SIG-M5 (cell line): ENCODE results near the gene CRACDL.
"Not testable (repeated sequence)": the region's sequence is repeated elsewhere in the genome, so short reads cannot be mapped to it uniquely, and the experiment has no call there.

Experiments
- DNase-seq: peaks from one replicate; lab custom pipeline; 2025; lab: John Stamatoyannopoulos, UW

The CRACDL gene

GRCh38 chr2:98776136-98776535, 159.9 kb downstream of the CRACDL start:
- no peak for DNase-seq

DNA sequence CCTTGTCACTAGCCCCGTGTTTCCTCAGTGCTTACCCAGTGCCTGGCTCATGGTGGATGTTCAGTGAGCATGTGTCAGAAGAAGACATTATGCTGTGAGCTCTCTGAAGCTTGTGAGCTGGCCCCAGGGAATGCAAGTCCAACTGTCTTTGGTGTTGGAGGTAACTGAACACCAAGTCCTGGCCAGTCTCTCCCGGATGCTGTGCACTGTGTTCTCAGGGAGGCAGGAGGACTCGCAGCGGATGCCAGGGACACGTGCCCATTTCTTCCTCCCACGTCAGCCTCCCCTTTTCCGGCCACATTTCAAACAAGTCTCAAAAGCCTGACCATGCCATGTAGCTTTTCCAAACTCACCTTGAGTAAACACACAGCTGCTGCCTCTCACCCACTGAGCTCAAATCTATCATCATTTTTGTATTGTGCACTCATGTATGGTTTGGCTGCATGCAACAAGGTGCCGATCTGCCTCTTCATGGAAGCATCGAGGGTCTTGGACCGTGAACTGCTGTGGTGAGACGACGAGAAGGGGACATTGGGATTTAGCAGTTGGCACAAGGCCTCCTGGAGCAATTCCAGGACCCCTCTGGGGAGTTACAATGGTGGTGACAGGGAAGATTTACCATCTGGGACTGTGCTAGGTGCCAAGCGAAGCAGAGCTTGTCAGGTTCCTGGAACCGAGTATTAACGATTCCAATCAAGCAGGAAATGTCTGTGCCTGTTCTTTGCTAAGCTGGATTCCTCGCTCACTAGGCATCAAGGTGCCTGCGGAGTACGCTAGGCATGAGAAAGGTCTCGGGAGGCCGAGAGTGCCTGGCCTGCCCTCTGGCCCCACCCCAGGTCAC, 160.7 kb downstream of the CRACDL start:
- DNase-seq: no peak

DNA sequence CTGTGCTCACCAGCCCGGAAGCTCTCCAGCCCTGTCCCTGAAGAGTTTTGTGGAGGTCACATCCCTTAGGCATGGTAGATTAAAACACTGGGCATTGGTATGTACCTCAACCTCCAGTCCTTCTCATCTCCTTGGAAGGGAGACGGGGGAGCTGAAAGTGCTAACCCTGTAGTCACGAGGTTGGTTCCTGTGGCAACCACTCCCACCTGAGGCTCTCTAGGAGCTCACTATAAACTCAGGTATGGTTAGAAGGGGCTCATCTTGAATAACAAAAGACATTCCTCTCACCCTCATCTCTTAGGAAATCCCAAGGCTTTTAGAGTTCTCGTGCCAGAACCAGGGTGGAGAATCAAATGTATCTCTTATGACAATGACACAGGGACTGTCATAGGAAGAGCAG, 162.1 kb downstream of the CRACDL start:
- no peak for DNase-seq

GRCh38 chr2:98773169-98773568, 162.9 kb downstream of the CRACDL start:
- DNase-seq: no peak

DNA sequence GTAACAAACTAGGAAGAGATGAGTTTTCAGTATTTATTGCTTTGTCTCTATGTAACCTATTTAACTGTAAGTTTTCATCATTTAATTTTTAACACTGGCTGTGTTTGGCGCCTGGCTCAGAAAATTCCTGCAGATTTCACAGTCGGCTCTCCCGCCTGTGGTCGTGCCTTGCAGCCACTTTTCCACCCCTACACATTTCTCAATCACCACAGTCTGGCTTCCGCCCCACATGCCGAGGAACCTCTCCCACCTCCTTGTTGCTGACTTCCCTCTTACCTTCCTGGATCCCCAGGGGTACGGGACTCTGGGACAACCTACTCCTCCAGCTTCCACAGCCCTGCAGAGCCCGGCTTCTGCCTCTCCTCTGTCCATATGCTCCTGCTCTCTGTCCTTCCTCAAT, 163.5 kb downstream of the CRACDL start:
- DNase-seq: no peak

- DNase-seq: no peak
Observed at GRCh38 chr2:98771721-98772524, 164.1 kb downstream of the CRACDL start.

DNA sequence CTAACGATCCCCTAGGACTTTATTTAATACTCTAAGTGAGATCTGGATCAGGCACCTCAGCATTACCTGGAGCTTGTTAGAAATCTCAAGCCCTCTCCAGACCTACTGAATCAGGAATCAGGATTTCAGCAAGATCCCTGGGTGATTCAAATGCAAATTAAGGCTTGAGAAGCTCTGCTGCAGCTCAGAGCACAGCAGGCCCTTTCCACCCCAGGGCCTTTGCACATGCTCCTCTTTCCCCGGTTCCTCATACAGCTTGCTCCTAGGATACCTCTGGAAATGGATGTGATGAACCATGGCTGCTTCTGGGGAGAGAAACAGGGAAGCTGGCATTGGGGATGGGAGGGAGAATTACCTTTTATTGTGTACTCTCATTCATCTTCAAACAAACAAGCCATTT, 164.8 kb downstream of the CRACDL start:
- DNase-seq: no peak

GRCh38 chr2:98769784-98770183, 166.2 kb downstream of the CRACDL start:
- no peak for DNase-seq

GRCh38 chr2:98769114-98769476, 166.9 kb downstream of the CRACDL start:
- DNase-seq: no peak

DNA sequence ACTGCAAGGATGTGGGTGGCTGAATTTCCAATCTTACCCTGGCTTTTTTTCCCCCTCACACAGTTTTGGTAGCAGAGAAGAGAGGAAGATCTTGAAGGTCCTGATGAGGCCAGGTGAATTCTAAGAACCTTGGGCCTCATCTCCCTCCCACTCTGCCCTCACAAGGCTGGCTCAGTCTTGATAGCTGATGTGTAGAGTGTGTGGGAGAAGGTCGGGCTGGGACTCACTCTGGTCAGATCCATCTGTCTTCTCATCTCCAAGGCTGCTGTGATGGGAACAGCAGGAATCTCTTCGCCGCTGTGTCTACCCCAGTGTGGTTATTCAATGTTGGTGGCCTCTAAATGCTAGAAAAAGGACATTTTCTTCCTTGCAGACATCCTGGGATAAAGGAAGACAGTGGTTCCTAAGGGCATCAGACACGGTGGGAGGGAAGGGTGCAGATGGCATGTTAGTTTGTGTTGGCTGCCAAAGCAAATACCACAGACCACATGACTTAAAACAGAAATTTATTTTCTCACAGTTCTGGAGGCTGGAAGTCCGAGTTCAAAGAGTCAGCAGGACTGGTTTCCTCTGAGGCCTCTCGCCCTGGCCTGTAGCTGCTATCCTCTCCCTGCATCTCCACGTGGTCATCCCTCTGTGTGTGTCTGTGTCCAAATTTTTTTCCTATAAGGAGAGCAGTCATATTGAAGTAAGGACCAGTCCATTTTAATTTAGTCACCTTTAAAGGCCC, 167.5 kb downstream of the CRACDL start:
- DNase-seq: no peak

DNA sequence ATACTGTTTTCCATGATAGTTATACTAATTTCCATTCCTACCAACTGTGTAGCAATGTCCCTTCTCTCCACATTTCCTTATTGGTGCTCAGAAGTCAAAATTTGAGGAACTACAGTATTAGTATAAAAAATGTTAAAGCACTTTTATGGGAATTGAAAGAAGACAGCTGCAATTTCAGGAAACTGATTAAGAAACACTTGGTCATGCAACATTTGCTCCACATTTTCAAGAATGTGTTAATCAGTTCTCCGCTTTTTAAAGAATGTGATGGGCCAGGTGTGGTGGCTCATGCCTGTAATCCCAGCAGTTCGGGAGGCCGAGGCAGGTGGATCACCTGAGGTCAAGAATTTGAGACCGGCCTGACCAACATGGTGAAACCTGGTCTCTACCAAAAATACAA, 171.5 kb downstream of the CRACDL start:
- DNase-seq: peak; percentile 63

- DNase-seq: no peak
Observed at GRCh38 chr2:98763209-98763951, 172.6 kb downstream of the CRACDL start.

GRCh38 chr2:98761909-98762308, 174.1 kb downstream of the CRACDL start:
- DNase-seq: no peak

DNA sequence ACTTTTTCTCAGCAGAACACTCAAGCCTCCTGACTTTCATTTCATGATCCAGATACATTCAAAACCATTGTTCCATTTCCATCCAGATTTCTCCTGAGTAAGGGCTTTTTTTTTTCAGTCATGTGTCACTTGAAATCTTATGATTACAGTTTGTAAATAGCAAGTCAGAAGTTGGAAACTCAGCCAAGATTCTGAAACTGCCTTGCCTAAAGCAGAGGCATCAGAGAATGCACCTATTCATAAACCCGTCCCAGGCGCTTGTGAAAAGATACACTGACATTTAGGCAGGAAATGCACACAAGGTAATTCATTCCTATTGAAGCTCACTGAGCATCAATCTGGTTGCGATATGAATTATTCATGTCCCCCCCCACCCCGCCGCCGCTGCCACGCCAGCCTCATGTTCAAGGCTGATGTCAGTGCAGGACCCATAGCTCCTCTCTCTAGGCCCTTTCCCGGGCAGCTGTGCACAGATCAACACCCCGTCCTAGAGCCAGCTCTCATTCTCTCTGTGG, 174.7 kb downstream of the CRACDL start:
- no peak for DNase-seq

DNA sequence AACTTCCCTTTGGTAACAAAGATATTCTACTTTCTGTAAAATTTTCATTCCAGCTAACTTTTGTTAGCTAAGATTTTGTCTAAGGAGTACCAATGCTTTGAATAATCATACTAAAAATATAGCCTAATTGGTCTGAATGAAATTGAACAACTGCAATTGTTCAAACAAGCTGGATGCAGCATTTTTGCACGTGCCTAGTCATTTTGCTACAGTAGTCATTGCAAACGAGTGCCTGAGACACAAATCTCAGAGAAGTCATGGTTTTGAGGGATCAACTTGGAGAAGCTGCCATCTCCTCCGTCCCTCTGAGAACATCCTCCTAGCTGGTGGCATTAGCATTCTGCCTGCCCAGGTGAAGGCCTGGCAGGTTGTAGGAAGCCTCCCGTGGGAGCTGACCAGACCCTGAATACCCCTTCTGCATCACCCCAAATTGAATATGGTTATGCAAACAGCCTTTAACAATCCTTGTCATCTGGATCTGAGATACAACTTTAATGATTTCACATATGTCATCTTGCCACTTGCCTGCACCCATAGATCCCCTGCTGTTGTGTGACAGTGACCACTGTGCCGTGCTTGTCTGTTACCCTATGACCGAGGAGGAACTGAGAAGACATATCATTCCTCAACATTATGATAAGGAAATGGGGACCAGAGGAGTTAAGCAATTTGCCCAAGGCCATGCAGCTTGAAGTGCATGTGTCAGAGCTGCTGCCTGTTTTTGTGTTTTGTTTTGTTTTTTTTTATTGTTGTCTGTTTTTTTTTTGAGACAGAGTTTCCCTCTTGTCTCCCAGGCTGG, 176.0 kb downstream of the CRACDL start:
- no peak for DNase-seq

DNA sequence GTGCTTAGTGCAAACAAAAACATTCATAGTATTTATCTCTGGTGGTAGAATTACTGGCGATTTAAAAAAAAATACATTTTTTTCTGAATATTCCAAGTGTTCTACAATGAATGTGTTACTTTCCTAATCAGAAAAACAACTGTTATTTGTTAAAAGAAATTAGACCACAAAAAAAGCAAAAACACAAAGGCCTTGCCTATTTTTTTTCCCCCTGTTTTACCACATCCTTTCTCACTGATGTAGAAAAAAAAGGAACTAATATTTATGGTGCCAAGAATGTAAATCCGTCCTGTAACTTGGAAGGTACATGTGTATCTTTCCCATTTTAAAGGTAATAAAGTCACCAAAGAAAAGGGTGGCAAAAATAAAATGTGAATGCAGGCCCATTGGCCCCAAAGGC, 176.7 kb downstream of the CRACDL start:
- DNase-seq: no peak

GRCh38 chr2:98757904-98758421, 178.1 kb downstream of the CRACDL start:
- DNase-seq: peak; percentile 84

DNA sequence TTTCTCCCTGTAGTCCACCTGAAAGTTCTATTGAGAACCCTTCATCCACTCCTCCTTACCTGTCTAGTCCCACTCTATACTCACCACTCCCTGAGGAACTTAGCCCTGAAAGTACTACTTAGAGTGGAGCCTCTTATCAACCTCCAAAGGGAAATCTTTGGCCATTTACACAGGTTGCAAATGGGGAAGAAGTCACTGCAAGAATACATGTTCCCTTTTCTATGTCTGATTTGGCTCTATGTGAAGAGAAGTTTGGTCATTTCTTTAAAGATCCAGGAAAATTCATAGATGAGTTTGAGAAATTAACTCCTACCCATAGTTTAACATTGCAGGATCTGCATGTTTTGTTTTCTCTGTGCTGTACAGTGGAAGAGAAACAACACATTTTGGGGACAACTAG, 182.2 kb downstream of the CRACDL start:
- DNase-seq: no peak

DNA sequence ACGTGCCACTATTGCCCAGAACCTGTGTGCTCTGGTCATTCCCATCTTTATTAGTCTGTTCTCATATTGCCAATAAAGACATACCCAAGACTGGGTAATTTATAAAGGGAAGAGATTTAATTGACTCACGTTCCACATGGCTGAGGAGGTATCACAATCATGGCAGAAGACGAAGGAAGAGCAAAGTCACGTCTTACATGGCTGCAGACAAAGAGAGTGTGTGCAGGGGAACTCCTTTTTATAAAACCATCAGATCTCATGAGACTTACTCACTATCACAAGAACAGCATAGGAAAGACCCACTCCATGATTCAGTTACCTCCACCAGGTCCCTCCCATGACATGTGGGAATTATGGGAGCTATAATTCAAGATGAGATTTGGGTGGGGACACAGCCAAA, 183.3 kb downstream of the CRACDL start:
- not testable (repeated sequence) for DNase-seq

- no peak for DNase-seq
Observed at GRCh38 chr2:98751748-98752147, 184.3 kb downstream of the CRACDL start.
